Measurements from ENCODE around the gene LPCAT3.

Gene LPCAT3

GRCh38 chr12:6957741-6958608, 60.3 kb downstream of the LPCAT3 start:
- in situ Hi-C loops (cut with MboI; ENCODE audit: low pct_unique_long_range_greater_than_20kb, low sequenced_read_pairs, unreplicated experiment): no loop called here
- no peak for DNase-seq (ENCODE audit: low spot score)
- TF ChIP-seq CTCF (IDR thresholded peaks at IDR 0.05; ENCODE audit: extremely low read depth, insufficient read depth, missing control alignments): no peak

DNA sequence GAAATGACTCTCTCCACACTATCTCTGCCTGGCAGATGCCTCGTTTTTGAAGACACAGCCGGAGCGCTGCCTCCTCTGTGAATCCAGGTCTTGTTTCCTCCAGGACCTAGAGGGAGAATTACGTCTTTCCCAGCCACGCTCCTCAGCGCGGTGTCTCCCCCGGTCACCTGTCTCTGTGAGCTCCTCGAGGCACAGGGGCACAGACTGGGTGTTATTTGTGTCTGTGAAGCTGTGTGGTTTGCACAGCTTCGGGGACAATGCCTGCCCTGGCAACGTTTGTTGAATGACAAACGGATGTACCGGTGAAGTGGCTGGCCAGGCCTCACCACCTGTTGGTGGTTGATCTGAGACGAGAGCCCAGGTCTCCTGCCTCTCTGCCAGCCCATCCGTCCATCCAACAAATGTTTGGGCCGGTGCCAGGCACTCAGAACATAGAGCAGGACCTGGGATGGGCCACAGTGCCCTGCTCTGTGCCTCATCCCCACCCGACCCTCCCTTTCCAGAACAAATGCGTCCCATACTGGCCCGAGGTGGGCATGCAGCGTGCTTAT, 61.0 kb downstream of the LPCAT3 start:
- TF ChIP-seq CTCF (IDR thresholded peaks at IDR 0.05; ENCODE audit: extremely low read depth, insufficient read depth, missing control alignments): no peak
- in situ Hi-C loops (cut with MboI; ENCODE audit: low pct_unique_long_range_greater_than_20kb, low sequenced_read_pairs, unreplicated experiment): no loop called here
- no peak for DNase-seq (ENCODE audit: low spot score)

DNA sequence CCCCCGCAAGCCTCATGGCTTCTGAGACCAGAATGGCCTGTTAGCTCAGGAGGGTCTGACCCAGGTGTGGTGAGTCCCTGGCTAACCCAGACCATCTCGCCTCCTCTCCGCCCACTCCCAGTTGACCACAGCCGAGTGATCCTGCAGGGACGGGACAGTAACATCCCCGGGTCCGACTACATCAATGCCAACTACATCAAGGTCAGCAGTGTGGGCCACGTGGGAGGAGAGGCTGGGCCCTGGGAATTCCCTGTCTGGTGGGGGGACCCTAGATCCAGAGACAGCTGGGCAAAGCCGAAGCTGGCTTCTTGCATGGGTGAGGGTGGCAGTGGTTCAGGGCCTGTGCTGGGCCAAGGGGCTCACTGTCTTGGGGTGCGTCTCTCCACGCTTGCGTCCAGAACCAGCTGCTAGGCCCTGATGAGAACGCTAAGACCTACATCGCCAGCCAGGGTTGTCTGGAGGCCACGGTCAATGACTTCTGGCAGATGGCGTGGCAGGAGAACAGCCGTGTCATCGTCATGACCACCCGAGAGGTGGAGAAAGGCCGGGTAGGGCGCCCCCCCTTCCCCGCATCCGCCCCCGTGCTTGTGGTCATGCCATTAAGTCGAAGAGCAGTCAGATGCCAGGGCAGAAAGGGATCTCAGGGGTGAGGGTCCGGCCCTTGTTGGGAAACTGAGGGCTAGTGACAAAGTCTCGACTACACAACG, 62.1 kb downstream of the LPCAT3 start:
- no peak for TF ChIP-seq CTCF (IDR thresholded peaks at IDR 0.05; ENCODE audit: extremely low read depth, insufficient read depth, missing control alignments)
- no peak for DNase-seq (ENCODE audit: low spot score)
- in situ Hi-C loops (cut with MboI; ENCODE audit: low pct_unique_long_range_greater_than_20kb, low sequenced_read_pairs, unreplicated experiment): no loop called here

- no peak for DNase-seq (ENCODE audit: low spot score)
- TF ChIP-seq CTCF (IDR thresholded peaks at IDR 0.05; ENCODE audit: extremely low read depth, insufficient read depth, missing control alignments): no peak
- in situ Hi-C loops (cut with MboI; ENCODE audit: low pct_unique_long_range_greater_than_20kb, low sequenced_read_pairs, unreplicated experiment): no loop called here
Observed at GRCh38 chr12:6955108-6956020, 62.9 kb downstream of the LPCAT3 start.

DNA sequence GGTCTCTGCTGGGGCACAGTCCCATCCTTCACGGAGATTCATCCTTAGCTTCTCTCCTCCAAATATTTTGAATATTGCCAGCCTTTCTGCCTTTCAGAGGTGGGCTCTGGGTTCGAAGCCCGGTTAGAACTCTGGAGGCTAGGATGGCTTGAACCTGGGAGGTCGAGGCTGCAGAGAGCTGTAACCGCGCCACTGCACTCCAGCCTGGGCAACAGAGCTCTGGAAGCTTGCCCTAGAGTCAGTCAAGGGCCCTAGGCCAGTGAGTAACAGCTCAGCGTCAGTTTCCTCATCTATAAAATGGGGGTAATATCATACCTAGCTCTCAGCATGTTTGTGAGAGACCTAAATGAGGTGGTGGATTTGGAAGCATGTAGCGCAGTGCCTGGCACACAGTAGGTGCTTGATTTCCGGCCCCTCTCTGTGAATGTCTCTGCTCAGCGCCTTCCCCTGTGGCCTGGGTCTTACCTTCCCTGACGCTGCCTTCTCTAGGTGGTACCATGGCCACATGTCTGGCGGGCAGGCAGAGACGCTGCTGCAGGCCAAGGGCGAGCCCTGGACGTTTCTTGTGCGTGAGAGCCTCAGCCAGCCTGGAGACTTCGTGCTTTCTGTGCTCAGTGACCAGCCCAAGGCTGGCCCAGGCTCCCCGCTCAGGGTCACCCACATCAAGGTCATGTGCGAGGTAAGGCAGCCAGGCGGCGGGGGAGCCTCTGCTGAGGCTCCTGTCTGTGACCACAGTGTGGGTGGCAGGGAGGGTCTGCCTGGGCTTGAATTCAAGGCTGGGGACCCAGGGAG, 63.8 kb downstream of the LPCAT3 start:
- in situ Hi-C loops (cut with MboI; ENCODE audit: low pct_unique_long_range_greater_than_20kb, low sequenced_read_pairs, unreplicated experiment): no loop called here
- no peak for TF ChIP-seq CTCF (IDR thresholded peaks at IDR 0.05; ENCODE audit: extremely low read depth, insufficient read depth, missing control alignments)
- no peak for DNase-seq (ENCODE audit: low spot score)
